ENCODE measurements around the gene ZNF648. TPM values are rescaled to one million over a fixed set of nuclear protein-coding genes. Genes with fewer than 3 reads are reported as not detected.

Gene ZNF648
- total and polyA plus RNA-seq, 2 of the 4 experiments (the other 2 are of a cell fraction): not detected

- POLR2A ChIA-PET (ENCODE audit: unreplicated experiment): no interaction called here
Observed at GRCh38 chr1:182087719-182088350, 26.3 kb upstream of the ZNF648 start.

More at GRCh38 chr1:182087719-182088350, 26.3 kb upstream of the ZNF648 start:
- H3K27me3 ChIP-seq (ENCODE audit: control insufficient read depth, insufficient read depth, low read length): no peaks in the 10 kb centered on the region
- H2BK20ac ChIP-seq (ENCODE audit: low read depth, low read length): no peak overlapping the region
- no peak overlapping the region for H4K5ac ChIP-seq (ENCODE audit: low read depth, low read length)
- H3K9ac ChIP-seq (ENCODE audit: low read depth, low read length): no peak overlapping the region
- no peaks in the 10 kb centered on the region for H3K4me1 ChIP-seq (ENCODE audit: control insufficient read depth, insufficient read depth, low read length)
- H2BK5ac ChIP-seq (ENCODE audit: low read depth, low read length, poor library complexity, severe bottlenecking): no peak overlapping the region
- H3K18ac ChIP-seq (ENCODE audit: low read depth, low read length): no peak overlapping the region
- H2BK15ac ChIP-seq (ENCODE audit: low read depth, low read length): no peak overlapping the region
- no peak overlapping the region for H3K56ac ChIP-seq (ENCODE audit: extremely low read depth, insufficient read depth, low read length)
- H3K79me1 ChIP-seq (ENCODE audit: low read depth in 1 of 2, low read length in 2 of 2): no peaks in the 10 kb centered on the region
- in situ Hi-C loops (cut with MboI; ENCODE audit: low sequenced_read_pairs) (loop anchor here (10.0 to 25.0 kb wide), 3 partner anchors 307 to 699 kb away; partner anchors contain the start of genes GLUL and NPL), intact Hi-C loops (cut with micrococcal nuclease) (loop anchor here (5.0 to 10.0 kb wide), 2 partner anchors 507 to 699 kb away; partner anchors contain the start of gene NPL), dilution Hi-C loops (cut with HindIII; ENCODE audit: low sequenced_read_pairs, unreplicated experiment) (no loop called here)
- CTCF ChIA-PET: interaction anchor here (0.6 kb wide), 1 partner anchor 663 kb away, joined by 3 read pairs; no protein-coding TSS in a partner anchor
- H3K4me3 ChIP-seq (ENCODE audit: insufficient read depth, low read depth, low read length): no peak overlapping the region
- H4K8ac ChIP-seq (ENCODE audit: low read depth in 2 of 2, low read length in 2 of 2): no peak overlapping the region
- no peaks in the 10 kb centered on the region for H4K20me1 ChIP-seq (ENCODE audit: insufficient read depth, low read length)
- H3K36me3 ChIP-seq (ENCODE audit: control insufficient read depth, insufficient read depth, low read length): no peaks in the 10 kb centered on the region
- no peak for TF ChIP-seq ELK1 (IDR thresholded peaks at IDR 0.05; ENCODE audit: borderline replicate concordance, low read depth, low read length)
- TF ChIP-seq MXI1 (IDR thresholded peaks at IDR 0.05; ENCODE audit: borderline replicate concordance, low read depth, low read length): no peak
- TF ChIP-seq FOS (IDR thresholded peaks at IDR 0.05; ENCODE audit: low read depth, low read length): no peak
- TF ChIP-seq CTCF (conservative IDR thresholded peaks at IDR 0.05; ENCODE audit: low read depth, low read length): no peak
- no peak for TF ChIP-seq BHLHE40 (IDR thresholded peaks at IDR 0.05; ENCODE audit: low read depth, low read length)
- TF ChIP-seq RFX5 (IDR thresholded peaks at IDR 0.05; ENCODE audit: low read depth, low read length): no peak
- WGBS, 2 experiments (ENCODE audit: extremely low coverage in 2 of 2, insufficient read length in 1 of 2): 40% methylated on average over 1 of the region's 6 CpGs; no CpG with 5 or more reads in 1 of the 2 experiments
- H3K4me2 ChIP-seq (ENCODE audit: low read depth, low read length): no peak overlapping the region
- ATAC-seq (ENCODE audit: low read depth): no peak
- no TSS peak for BruUV-seq (replicated peaks)
- no peak overlapping the region for H3K14ac ChIP-seq (replicated peaks; ENCODE audit: low read depth, low read length)
- no peaks in the 10 kb centered on the region for H3K9me3 ChIP-seq (ENCODE audit: control insufficient read depth, insufficient read depth, low read length)
- H3K9me1 ChIP-seq (ENCODE audit: insufficient read depth, low read length): no peaks in the 10 kb centered on the region
- no peak overlapping the region for H4K91ac ChIP-seq (ENCODE audit: insufficient read depth, low read depth, low read length)
- no peak overlapping the region for H2AFZ ChIP-seq (replicated peaks; ENCODE audit: low read length, poor library complexity)
- H2AK5ac ChIP-seq (ENCODE audit: low read depth, low read length): no peak overlapping the region
- H3K4ac ChIP-seq (ENCODE audit: low read depth, low read length): no peak overlapping the region
- H3K27ac ChIP-seq (ENCODE audit: insufficient read depth, low read length): no peak overlapping the region
- no peak overlapping the region for H2BK120ac ChIP-seq (ENCODE audit: low read depth, low read length)
- H3K23ac ChIP-seq (ENCODE audit: low read depth, low read length): no peak overlapping the region
- DNase-seq: no peak
- H2AK9ac ChIP-seq (replicated peaks; ENCODE audit: low read depth, low read length, poor library complexity): no peak overlapping the region
